Occipital lobe (tissue), 3 donors: ENCODE results near the gene SURF1. TPM values are rescaled to one million over a fixed set of nuclear protein-coding genes. Genes with fewer than 3 reads are reported as not detected.
"Not testable (repeated sequence)": the region's sequence is repeated elsewhere in the genome, so short reads cannot be mapped to it uniquely, and the experiment has no call there.

Experiments
- DNase-seq: peaks from one replicate; lab custom pipeline; 2025; lab: John Stamatoyannopoulos, UW
- small RNA-seq: library from RNA; depleted of rRNA; stranded (forward); fragments of <200 nt; gene quantifications from one replicate; pipeline ENCODE3, GENCODE V24; 2014
- total RNA-seq: library from RNA; depleted of rRNA; stranded (reverse); fragments of >200 nt; gene quantifications from one replicate; pipeline ENCODE4 v1.2.3, GENCODE V29; 2014

The SURF1 gene
- total RNA-seq, 1 donor from 2014 or later: 11.1 TPM

GRCh38 chr9:133327021-133327420 is 29.3 kb downstream of the SURF1 start:
- DNase-seq: not testable (repeated sequence)

- no peak for DNase-seq
Observed at GRCh38 chr9:133323991-133324703, 32.1 kb downstream of the SURF1 start.

- DNase-seq: no peak
Observed at GRCh38 chr9:133323211-133323610, 33.1 kb downstream of the SURF1 start.

GRCh38 chr9:133322701-133323100 is 33.6 kb downstream of the SURF1 start:
- no peak for DNase-seq

GRCh38 chr9:133321411-133321935 is 34.8 kb downstream of the SURF1 start:
- DNase-seq: no peak

GRCh38 chr9:133320421-133320881 is 35.8 kb downstream of the SURF1 start:
- DNase-seq: no peak

GRCh38 chr9:133317551-133317950 is 38.7 kb downstream of the SURF1 start:
- not testable (repeated sequence) for DNase-seq

GRCh38 chr9:133315997-133316396 is 40.3 kb downstream of the SURF1 start:
- no peak for DNase-seq

- DNase-seq: no peak
Observed at GRCh38 chr9:133309608-133310007, 46.7 kb downstream of the SURF1 start.

- DNase-seq: no peak
Observed at GRCh38 chr9:133307301-133307700, 49.0 kb downstream of the SURF1 start.

- no peak for DNase-seq
Observed at GRCh38 chr9:133306242-133307204, 49.8 kb downstream of the SURF1 start.

- no peak for DNase-seq
Observed at GRCh38 chr9:133305731-133306130, 50.6 kb downstream of the SURF1 start.

GRCh38 chr9:133304477-133305377 is 51.6 kb downstream of the SURF1 start:
- no peak for DNase-seq

GRCh38 chr9:133304158-133304470 is 52.2 kb downstream of the SURF1 start:
- DNase-seq: no peak

- no peak for DNase-seq
Observed at GRCh38 chr9:133303266-133304157, 52.8 kb downstream of the SURF1 start.

Small RNAs within 50 kb of the gene (small RNA-seq; reads per million reads assigned to genes)
- gene RF00019 (not detected), gene SNORD24 (not detected), gene SNORD36A (not detected), gene SNORD36B (not detected), gene SNORD36C (not detected)

Other genes starting within 250 kb of the SURF1 start
- gene RALGDS, start 235.2 kb downstream of the SURF1 start, total RNA-seq: 95.8 TPM
- 8.1 TPM for gene GBGT1, start 192.6 kb downstream of the SURF1 start, total RNA-seq
- not detected for gene OBP2B, start 147.2 kb downstream of the SURF1 start, total RNA-seq
- under 0.01 TPM for gene ABO, start 81.3 kb downstream of the SURF1 start, total RNA-seq
- 14.7 TPM for gene SURF6, start 20.3 kb downstream of the SURF1 start, total RNA-seq
- 17.9 TPM for gene MED22, start 8.4 kb downstream of the SURF1 start, total RNA-seq
- gene RPL7A, start 8.3 kb downstream of the SURF1 start, total RNA-seq: 1,058 TPM
- gene SURF2, start 63 bp upstream of the SURF1 start, total RNA-seq: 9.7 TPM
- 88.6 TPM for gene SURF4, start 19.6 kb upstream of the SURF1 start, total RNA-seq
- gene STKLD1, start 19.9 kb upstream of the SURF1 start, total RNA-seq: 1.6 TPM
- 15.1 TPM for gene REXO4, start 61.5 kb upstream of the SURF1 start, total RNA-seq
- gene ADAMTS13, start 65.9 kb upstream of the SURF1 start, total RNA-seq: 2.2 TPM
- gene CACFD1, start 103.5 kb upstream of the SURF1 start, total RNA-seq: 19.0 TPM
- 17.2 TPM for gene SLC2A6, start 122.6 kb upstream of the SURF1 start, total RNA-seq
- not detected for gene MYMK, start 168.5 kb upstream of the SURF1 start, total RNA-seq
- 3.3 TPM for gene ADAMTSL2, start 178.2 kb upstream of the SURF1 start, total RNA-seq